Measurements from ENCODE around the gene TMEM87A. TPM values are rescaled to one million over a fixed set of nuclear protein-coding genes. Genes with fewer than 3 reads are reported as not detected.
"Not testable (repeated sequence)": the region's sequence is repeated elsewhere in the genome, so short reads cannot be mapped to it uniquely, and the experiment has no call there.

The TMEM87A gene
- total RNA-seq (ENCODE audit: low replicate concordance): 71.5 and 79.8 TPM in 2 replicates

- peak within 1 kb of the TSS; percentile 96 for H3K4me3 ChIP-seq (ENCODE audit: low read depth, low read length)
- peak; percentile 99 for DNase-seq (ENCODE audit: low read depth)
- no peak for TF ChIP-seq CTCF (IDR thresholded peaks at IDR 0.05; ENCODE audit: insufficient read depth, low read length)
Measured at GRCh38 chr15:42272939-42273899, at the start of gene TMEM87A, which contains the start of gene GANC. Gene TMEM87A (minus strand): TSS chr15:42273433. CDS start chr15:42273398, 35 bp downstream. Gene GANC (plus strand): TSS chr15:42273201. CDS start chr15:42274482, 1,281 bp downstream.

- TF ChIP-seq CTCF (IDR thresholded peaks at IDR 0.05; ENCODE audit: insufficient read depth, low read length): no peak
- no peak overlapping the region for H3K4me3 ChIP-seq (ENCODE audit: low read depth, low read length)
- no peak for DNase-seq (ENCODE audit: low read depth)
Measured at GRCh38 chr15:42319206-42319605, 46.0 kb upstream of the TMEM87A start.

- DNase-seq (ENCODE audit: low read depth); H3K4me3 ChIP-seq (ENCODE audit: low read depth, low read length): not testable (repeated sequence)
Measured at GRCh38 chr15:42316282-42316805, 43.1 kb upstream of the TMEM87A start.

GRCh38 chr15:42315521-42315920, 42.3 kb upstream of the TMEM87A start:
- no peak for DNase-seq (ENCODE audit: low read depth)
- TF ChIP-seq CTCF (IDR thresholded peaks at IDR 0.05; ENCODE audit: insufficient read depth, low read length): no peak
- H3K4me3 ChIP-seq (ENCODE audit: low read depth, low read length): no peak overlapping the region

- no peak overlapping the region for H3K4me3 ChIP-seq (ENCODE audit: low read depth, low read length)
- no peak for DNase-seq (ENCODE audit: low read depth)
- TF ChIP-seq CTCF (IDR thresholded peaks at IDR 0.05; ENCODE audit: insufficient read depth, low read length): no peak
Measured at GRCh38 chr15:42314818-42315217, 41.6 kb upstream of the TMEM87A start.

GRCh38 chr15:42313463-42313862, 40.2 kb upstream of the TMEM87A start:
- no peak overlapping the region for H3K4me3 ChIP-seq (ENCODE audit: low read depth, low read length)
- no peak for TF ChIP-seq CTCF (IDR thresholded peaks at IDR 0.05; ENCODE audit: insufficient read depth, low read length)
- no peak for DNase-seq (ENCODE audit: low read depth)

GRCh38 chr15:42306681-42307080, 33.4 kb upstream of the TMEM87A start:
- TF ChIP-seq CTCF (IDR thresholded peaks at IDR 0.05; ENCODE audit: insufficient read depth, low read length): no peak
- no peak overlapping the region for H3K4me3 ChIP-seq (ENCODE audit: low read depth, low read length)
- DNase-seq (ENCODE audit: low read depth): no peak

- not testable (repeated sequence) for DNase-seq (ENCODE audit: low read depth); H3K4me3 ChIP-seq (ENCODE audit: low read depth, low read length)
Measured at GRCh38 chr15:42301004-42301403, 27.8 kb upstream of the TMEM87A start.

Data from fibroblast of the aortic adventitia (primary cell).